Measurements from ENCODE around the gene CLDN15. TPM values are rescaled to one million over a fixed set of nuclear protein-coding genes. Genes with fewer than 3 reads are reported as not detected.
A peak's percentile ranks its signal among the peaks of the same experiment; 100 is the strongest.
"Not testable (repeated sequence)": the region's sequence is repeated elsewhere in the genome, so short reads cannot be mapped to it uniquely, and the experiment has no call there.

CLDN15 gene
- total RNA-seq (10 to 100 TPM; 52.3 to 52.7 TPM), polyA plus RNA-seq (1 to 10 TPM in 1 of 3 donors, under 1 TPM in 2; 0.21 to 3.2 (median 0.26) TPM), total RNA-seq (20.2 to 40.8 (median 25.7) reads per million in 6 experiments)

DNA sequence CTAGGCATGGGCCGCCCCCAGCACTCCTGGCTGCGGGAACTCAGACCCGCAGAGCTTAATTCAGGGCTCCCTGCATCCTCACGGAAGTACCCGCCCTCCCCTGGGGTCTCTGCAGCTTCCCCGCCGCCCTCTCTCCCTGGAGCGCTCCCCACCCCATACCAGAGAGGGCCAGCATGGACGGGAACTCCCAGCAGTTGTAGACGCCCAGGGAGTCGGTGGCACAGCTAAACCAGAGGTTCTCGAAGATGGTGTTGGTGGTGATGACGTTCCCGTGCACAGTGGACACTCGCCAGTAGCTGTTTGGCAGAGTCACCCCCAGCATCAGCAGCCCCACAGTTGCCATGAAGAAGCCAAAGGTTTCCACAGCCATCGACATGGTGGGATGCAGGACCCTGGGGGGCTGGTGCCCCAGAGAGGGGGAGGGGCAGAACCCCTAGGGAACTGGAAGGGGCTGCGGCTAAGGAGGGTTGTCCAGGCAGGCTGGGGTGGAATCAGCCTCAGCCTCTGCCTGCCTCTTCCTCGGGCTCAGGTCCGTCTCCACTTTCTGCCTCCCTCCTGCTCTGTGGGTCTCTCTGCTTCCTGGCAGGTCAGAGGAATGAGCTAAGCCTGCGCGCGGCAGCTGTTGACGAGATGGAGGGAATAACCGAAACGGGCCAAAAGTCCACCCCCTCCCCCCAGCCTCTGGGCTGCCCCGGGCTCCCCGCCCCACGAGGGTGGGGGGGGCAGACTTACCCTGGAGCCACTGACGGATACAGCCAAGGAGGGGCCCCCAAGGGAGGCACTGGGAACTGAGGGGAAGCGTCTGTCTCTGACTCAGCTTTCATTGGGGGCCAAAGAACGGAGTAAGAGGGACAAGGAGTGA is at the start of gene CLDN15:
Gene CLDN15, minus strand, starts transcription at position 597 of the 862 bp plus-strand sequence. Its CDS starts 221 bp downstream, at position 376.
- ATAC-seq (no peak), DNase-seq (peak in 1 of 10 donors; percentile 54)
- Mint-ChIP-seq H3K27me3 (no peaks in the 10 kb centered on the region), H3K27ac (no peak within 1 kb of the TSS), H3K36me3 (peaks cover 0 to 24% (median 4%) of the 10 kb centered on the region in 3 donors), H3K4me3 (no peak within 1 kb of the TSS), H3K4me1 (peaks cover 3 to 16% (median 6%) of the 10 kb centered on the region in 4 donors), H3K9me3 (no peaks in the 10 kb centered on the region)
- POLR2A ChIA-PET = no interaction called here

DNA sequence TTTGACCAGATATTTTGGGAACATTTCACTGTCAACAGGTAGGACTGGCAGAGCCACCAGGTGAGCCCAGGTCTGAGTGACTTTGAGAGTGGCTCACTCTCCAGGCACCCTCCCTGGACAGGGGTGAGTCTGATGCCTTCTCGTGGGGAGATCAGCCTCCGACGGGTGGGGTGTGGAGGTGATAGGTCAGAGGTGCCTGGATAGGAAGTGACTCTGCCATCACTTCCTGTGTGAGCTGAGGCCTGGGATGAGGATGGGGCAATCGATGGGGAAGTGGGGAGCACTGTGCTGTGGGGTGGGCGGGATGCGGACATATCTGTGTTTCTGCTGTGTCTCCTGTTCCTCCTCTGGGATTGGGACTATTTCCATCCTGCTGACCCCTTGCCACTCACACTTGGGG is 49.4 kb upstream of the CLDN15 start:
- H3K4me3 Mint-ChIP-seq = no peak overlapping the region
- DNase-seq (no peak), ATAC-seq (no peak)
- H3K27me3 Mint-ChIP-seq = peaks cover 8 to 26% (median 12%) of the 10 kb centered on the region in 5 donors
- POLR2A ChIA-PET = no interaction called here
- H3K4me1 Mint-ChIP-seq = peaks cover 6 to 24% (median 14%) of the 10 kb centered on the region in 4 donors
- H3K9me3 Mint-ChIP-seq = no peaks in the 10 kb centered on the region
- no peak overlapping the region for H3K27ac Mint-ChIP-seq
- no peaks in the 10 kb centered on the region for H3K36me3 Mint-ChIP-seq

DNA sequence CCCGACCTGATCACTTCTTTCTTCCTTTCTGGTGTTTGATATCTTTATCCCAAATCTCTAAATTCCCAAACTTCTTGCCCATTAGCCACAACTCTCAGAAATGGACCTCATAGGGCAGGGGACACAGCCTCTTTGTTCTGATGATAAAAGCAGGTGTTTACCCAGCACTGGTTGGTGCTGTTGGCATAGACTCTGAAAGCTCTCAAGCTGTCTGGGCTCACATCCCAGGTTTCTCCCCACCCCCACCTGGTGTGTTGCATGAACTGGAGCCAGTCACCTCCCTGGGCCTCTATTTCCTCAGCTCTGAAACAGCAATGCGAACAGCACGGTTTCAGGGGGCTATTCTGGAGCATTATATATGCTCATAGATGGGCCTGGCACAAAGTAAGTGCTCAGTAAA is 48.3 kb upstream of the CLDN15 start:
- not testable (repeated sequence) for ATAC-seq, H3K36me3 Mint-ChIP-seq, H3K4me3 Mint-ChIP-seq, H3K27ac Mint-ChIP-seq, H3K9me3 Mint-ChIP-seq, DNase-seq
- POLR2A ChIA-PET = interaction anchor here (0.7 kb wide), 2 partner anchors 98 to 403 kb away, joined by 3 to 5 read pairs; no protein-coding TSS in a partner anchor
- Mint-ChIP-seq H3K27me3 (peaks cover 5 to 18% (median 5%) of the 10 kb centered on the region in 5 donors), H3K4me1 (peaks cover 6 to 24% (median 14%) of the 10 kb centered on the region in 4 donors)

DNA sequence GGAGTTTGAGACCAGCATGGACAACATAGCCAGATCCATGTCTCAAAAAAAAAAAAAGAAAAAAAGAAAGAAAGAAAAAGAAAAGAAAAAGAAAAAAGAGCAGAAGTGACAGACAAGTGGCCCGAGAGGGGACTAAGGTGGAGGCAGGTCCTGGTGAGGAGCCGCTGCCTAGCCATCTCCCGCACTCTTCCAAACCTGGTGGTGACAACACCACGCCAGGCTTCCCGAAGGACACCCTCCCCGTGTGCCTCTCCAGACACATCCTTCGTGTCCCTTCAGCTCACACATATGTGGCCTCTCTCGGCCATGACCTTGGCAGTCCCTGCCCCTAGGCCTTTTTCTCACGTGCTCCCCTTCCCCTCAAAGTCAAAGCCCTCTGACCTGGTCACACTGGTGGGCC is 47.6 kb upstream of the CLDN15 start:
- DNase-seq = no peak
- Mint-ChIP-seq H3K4me3 (no peak overlapping the region), H3K4me1 (peaks cover under 1 to 18% (median 10%) of the 10 kb centered on the region in 4 donors), H3K27me3 (peaks cover 0 to 16% (median under 1%) of the 10 kb centered on the region in 5 donors), H3K9me3 (no peaks in the 10 kb centered on the region), H3K27ac (no peak overlapping the region), H3K36me3 (no peaks in the 10 kb centered on the region)
- POLR2A ChIA-PET = interaction anchor here (0.7 kb wide), 2 partner anchors 99 to 402 kb away, joined by 3 to 5 read pairs; no protein-coding TSS in a partner anchor
- no peak for ATAC-seq

DNA sequence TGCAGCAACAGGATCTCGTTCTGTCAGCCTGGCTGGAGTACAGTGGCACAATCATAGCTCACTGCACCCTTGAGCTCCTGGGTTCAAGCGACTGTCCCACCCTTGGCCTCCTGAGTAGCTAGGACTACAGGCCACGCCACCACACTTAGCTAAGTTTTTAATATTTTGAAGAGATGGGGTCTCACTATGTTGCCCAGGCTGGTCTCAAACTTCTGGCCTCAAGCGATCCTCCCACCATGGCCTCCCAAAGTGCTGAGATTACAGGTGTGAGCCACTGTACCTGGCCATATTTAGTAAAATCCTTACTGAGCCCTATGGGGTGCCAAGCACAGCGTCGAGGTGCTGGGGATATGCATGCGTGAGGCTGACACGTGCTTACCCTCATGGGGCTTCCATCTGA is 43.3 kb upstream of the CLDN15 start:
- H3K36me3 Mint-ChIP-seq, H3K4me3 Mint-ChIP-seq, POLR2A ChIA-PET, H3K27ac Mint-ChIP-seq, ATAC-seq, H3K9me3 Mint-ChIP-seq, H3K4me1 Mint-ChIP-seq, DNase-seq: not testable (repeated sequence)
- H3K27me3 Mint-ChIP-seq = peaks cover 4 to 24% (median 14%) of the 10 kb centered on the region in 5 donors

DNA sequence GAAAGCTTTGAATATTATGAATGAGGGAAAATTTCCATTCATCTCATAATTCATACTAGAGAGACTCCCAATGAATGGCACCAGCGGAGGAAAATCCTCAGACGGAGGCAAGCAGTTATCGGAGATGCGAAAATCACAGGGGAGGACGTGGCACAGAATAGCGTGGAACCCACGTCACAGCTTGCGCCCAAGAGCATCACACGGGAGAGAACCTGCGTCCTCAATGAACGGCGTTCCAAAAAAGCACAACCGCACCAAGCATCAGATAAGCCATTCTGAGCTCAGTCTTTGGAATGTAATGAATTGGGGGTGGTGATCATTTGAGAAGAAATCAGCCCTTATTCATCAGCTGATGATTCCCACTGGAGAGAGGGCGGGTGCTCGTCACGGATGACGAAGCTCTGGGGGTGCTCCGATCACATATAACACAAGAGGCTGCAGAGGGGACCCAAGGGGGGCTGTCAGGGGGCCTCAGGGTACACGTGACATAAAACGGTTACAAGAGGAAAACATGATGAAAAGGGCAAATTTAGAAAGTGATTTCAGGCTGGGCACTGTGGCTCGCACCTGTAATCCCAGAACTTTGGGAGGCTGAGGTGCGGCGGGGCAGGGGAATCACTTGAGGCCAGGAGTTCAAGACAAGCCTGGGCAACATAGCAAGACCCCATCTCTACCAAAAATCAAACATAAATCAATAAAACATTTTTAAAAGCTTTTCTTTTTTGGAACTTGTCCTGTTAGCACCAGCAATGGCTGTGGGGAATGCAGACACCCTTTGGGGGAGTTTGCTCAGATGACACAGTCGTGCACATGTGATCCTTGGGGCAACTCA is 41.1 kb upstream of the CLDN15 start:
- no peak for ATAC-seq
- Mint-ChIP-seq H3K4me3 (no peak overlapping the region), H3K27me3 (peaks cover 4 to 27% (median 14%) of the 10 kb centered on the region in 5 donors), H3K36me3 (no peaks in the 10 kb centered on the region), H3K9me3 (no peaks in the 10 kb centered on the region), H3K4me1 (peaks cover 0 to 9% (median 6%) of the 10 kb centered on the region in 4 donors), H3K27ac (no peak overlapping the region)
- no peak for DNase-seq
- POLR2A ChIA-PET = interaction anchor here (0.9 kb wide), 1 partner anchor 25 kb away, joined by 3 read pairs; no protein-coding TSS in a partner anchor

DNA sequence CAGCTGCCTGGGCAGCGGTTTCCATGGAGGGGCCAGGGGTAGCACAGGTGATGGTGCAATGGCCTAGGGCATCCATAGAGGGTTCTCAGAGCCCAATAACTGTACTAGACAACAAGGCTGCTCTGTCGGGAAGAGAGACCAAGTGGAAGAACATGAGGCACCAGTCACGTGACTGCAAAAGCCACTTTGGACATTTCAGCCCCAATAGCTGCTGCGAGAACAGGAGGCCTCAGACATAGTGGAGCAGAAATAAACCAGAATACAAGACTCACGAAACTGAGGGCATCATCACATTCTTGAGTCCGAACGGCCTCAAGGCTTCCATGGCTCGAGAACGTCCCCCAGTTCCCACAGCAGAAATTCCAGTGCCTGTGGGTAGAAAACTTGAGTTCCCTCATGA is 39.6 kb upstream of the CLDN15 start:
- Mint-ChIP-seq H3K27ac (peak overlapping the region in 1 of 10 donors; percentile 33), H3K36me3 (no peaks in the 10 kb centered on the region), H3K9me3 (no peaks in the 10 kb centered on the region), H3K27me3 (peaks cover 14 to 39% (median 20%) of the 10 kb centered on the region in 5 donors), H3K4me3 (no peak overlapping the region), H3K4me1 (no peaks in the 10 kb centered on the region)
- POLR2A ChIA-PET = no interaction called here
- no peak for ATAC-seq
- DNase-seq = no peak

- Mint-ChIP-seq H3K27ac (no peak overlapping the region), H3K4me1 (no peaks in the 10 kb centered on the region), H3K9me3 (no peaks in the 10 kb centered on the region), H3K4me3 (no peak overlapping the region), H3K27me3 (peaks cover 12 to 27% (median 21%) of the 10 kb centered on the region in 5 donors), H3K36me3 (no peaks in the 10 kb centered on the region)
- DNase-seq (no peak), ATAC-seq (no peak)
- POLR2A ChIA-PET = no interaction called here
These were observed 35.6 kb upstream of the CLDN15 start for GRCh38 chr7:101273206-101273605.

DNA sequence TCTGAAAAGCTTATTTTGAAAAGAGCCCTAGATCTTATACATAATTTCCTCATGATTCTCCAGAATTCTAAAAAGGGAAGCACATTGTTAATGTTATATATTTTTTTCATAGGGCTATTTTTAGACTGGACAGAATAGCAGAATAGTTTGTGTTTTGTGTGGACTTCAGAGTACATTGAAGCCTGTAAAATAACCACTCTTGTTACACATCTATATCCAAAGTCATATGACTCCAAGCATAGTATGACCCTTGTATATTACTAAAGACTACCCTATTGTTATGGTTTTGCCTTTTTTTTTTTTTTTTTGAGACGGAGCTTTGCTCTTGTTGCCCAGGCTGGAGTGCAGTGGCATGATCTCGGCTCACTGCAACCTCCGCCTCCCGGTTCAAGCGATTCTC is 33.4 kb upstream of the CLDN15 start:
- H3K27ac Mint-ChIP-seq = no peak overlapping the region
- no peaks in the 10 kb centered on the region for H3K36me3 Mint-ChIP-seq
- no peaks in the 10 kb centered on the region for H3K4me1 Mint-ChIP-seq
- POLR2A ChIA-PET = no interaction called here
- peaks cover 6 to 17% (median 13%) of the 10 kb centered on the region in 5 donors for H3K27me3 Mint-ChIP-seq
- H3K4me3 Mint-ChIP-seq = no peak overlapping the region
- no peak for DNase-seq
- no peaks in the 10 kb centered on the region for H3K9me3 Mint-ChIP-seq
- ATAC-seq = no peak

DNA sequence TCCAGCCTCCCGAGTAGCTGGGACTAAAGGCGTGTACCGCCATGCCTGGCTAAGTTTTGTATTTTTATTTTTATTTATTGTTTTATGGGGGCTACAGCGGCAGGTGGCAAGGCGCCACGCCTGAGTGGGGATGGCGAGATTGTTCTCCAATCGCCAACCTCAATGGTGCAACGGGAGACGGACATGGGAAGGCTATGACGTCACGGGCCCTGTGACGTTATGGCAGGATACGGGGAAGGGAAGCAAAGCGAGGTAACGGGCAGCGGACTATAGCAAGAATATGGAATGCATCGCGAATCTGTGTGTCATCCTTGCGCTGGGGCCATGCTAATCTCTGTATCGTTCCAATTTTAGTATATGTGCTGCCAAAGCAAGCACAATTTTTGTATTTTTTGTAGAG is 32.1 kb upstream of the CLDN15 start:
- no peaks in the 10 kb centered on the region for H3K4me1 Mint-ChIP-seq
- POLR2A ChIA-PET = no interaction called here
- DNase-seq (no peak), ATAC-seq (no peak)
- no peaks in the 10 kb centered on the region for H3K36me3 Mint-ChIP-seq
- H3K27ac Mint-ChIP-seq = peak overlapping the region in 1 of 10 donors; percentile 24
- H3K9me3 Mint-ChIP-seq = no peaks in the 10 kb centered on the region
- H3K4me3 Mint-ChIP-seq = no peak overlapping the region
- H3K27me3 Mint-ChIP-seq = peaks cover 6 to 19% (median 13%) of the 10 kb centered on the region in 5 donors

DNA sequence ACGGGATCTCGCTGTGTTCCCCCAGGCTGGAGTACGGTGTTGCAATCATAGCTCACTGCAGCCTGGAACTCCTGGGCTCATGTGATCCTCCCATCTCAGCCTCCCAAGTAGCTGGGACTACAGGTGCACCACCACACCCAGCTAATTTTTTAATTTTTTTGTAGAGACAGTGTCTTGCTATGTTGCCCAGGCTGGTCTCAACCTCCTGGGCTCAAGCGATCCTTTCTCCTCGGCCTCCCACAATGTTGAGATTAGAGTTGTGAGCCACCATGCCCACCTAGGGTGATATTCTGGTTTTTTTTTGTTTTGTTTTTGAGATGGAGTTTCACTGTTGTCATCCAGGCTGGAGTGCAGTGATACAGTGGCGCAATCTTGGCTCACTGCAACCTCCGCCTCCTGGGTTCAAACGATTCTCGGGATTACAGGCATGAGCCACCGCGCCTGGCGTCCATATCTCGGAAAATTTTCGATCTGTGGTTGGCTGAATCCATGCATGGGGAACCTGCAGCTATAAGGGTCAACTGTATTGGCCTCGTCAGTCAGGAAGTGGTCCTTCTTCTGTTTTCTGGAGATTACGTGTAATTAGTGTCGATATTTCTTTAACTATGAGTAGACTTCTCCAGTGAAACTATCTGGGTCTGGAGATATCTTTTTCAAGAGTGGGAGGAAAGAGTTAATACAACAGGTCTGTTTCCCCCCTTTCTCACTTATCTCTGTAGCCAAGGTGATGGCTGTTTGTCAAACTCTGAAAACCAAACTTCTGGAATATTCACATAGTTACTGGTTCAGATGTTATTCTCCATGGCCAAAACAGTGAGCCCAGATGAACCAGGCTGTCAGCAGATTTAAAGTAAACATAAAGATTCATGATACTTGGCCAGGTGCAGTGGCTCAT is 28.3 kb upstream of the CLDN15 start:
- H3K36me3 Mint-ChIP-seq = no peaks in the 10 kb centered on the region
- no peak overlapping the region for H3K27ac Mint-ChIP-seq
- no peaks in the 10 kb centered on the region for H3K9me3 Mint-ChIP-seq
- no peak overlapping the region for H3K4me3 Mint-ChIP-seq
- POLR2A ChIA-PET = no interaction called here
- H3K27me3 Mint-ChIP-seq = peaks cover 0 to 12% (median 2%) of the 10 kb centered on the region in 5 donors
- ATAC-seq = no peak
- H3K4me1 Mint-ChIP-seq = no peaks in the 10 kb centered on the region
- no peak for DNase-seq

DNA sequence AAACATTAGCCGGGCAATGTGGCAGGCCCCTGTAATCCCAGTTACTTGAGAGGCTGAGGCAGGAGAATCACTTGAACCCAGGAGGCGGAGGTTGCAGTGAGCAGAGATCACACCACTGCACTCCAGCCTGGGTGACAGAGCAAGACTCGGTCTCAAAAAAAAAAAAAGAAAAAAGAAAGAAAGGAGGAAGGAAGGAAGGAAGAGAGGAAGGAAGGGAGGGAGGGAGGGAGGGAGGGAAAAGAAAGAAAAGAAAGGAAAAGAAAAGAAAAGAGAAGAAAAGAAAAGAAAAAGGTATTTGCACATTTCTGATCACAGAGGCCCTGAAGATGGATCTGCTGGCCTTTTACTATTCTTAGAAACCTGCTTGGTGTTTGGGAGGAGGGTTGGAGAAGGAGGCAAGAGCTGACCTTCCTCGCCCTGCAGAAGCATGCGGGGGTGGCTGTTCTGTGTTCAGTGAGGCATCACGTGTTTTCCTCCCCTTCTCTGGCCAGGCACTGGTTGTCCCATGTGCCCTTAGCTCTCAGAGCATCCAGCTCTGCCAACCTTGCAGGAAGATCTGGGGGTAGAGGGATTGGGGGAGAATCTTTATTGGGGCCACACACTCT is 26.6 kb upstream of the CLDN15 start:
- Mint-ChIP-seq H3K27ac (peak overlapping the region in 1 of 10 donors; percentile 53), H3K27me3 (peaks cover 0 to 13% (median 1%) of the 10 kb centered on the region in 5 donors)
- H3K4me1 Mint-ChIP-seq, H3K36me3 Mint-ChIP-seq, H3K4me3 Mint-ChIP-seq, POLR2A ChIA-PET, ATAC-seq, H3K9me3 Mint-ChIP-seq, DNase-seq: not testable (repeated sequence)

All from naive thymus-derived CD8-positive, alpha-beta T cell (primary cell).